HEK293T (cell line): ENCODE measurements around the gene IGSF21.

Source experiments
- CTCF ChIA-PET: fragments of 350-600 bp; formaldehyde crosslinking; extraction: SDS; loops from one replicate; lab custom pipeline; 2021; ENCODE audit warnings: antibody characterized with exemption, inconsistent platforms; lab: Yijun Ruan, JAX
- POLR2A ChIA-PET: fragments of 350-600 bp; formaldehyde crosslinking; extraction: SDS; loops from one replicate; lab custom pipeline; 2020; ENCODE audit warnings: antibody characterized with exemption, inconsistent platforms; lab: Yijun Ruan, JAX
- DNase-seq: peaks from one replicate; pipeline ENCODE4 v3.0.0; 2012; ENCODE audit warnings: mixed read lengths; ENCODE audit errors: extremely low spot score
- ARNT ChIP-seq: fragments of 450-650 bp; IDR thresholded peaks from 2 replicates; pipeline ENCODE4 v1.6.1; 2017; ENCODE audit warnings: mild to moderate bottlenecking
- BHLHE40 ChIP-seq: fragments of 450-650 bp; IDR thresholded peaks from 2 replicates; pipeline ENCODE4 v1.6.1; 2016; ENCODE audit warnings: mild to moderate bottlenecking, moderate library complexity, borderline replicate concordance
- CTBP1 ChIP-seq: fragments of 450-650 bp; IDR thresholded peaks from 2 replicates; pipeline ENCODE4 v1.6.1; 2016; ENCODE audit warnings: borderline replicate concordance
- ELF4 ChIP-seq: fragments of 450-650 bp; IDR thresholded peaks from 2 replicates; pipeline ENCODE4 v1.6.1; 2017; ENCODE audit warnings: antibody characterized with exemption
- FOXA1 ChIP-seq: fragments of 450-650 bp; IDR thresholded peaks from 2 replicates; pipeline ENCODE4 v1.6.1; 2016; ENCODE audit warnings: mild to moderate bottlenecking
- FOXK2 ChIP-seq: fragments of 450-650 bp; IDR thresholded peaks from 2 replicates; pipeline ENCODE4 v1.6.1; 2016; ENCODE audit warnings: mild to moderate bottlenecking
- FOXM1 ChIP-seq: fragments of 450-650 bp; IDR thresholded peaks from 2 replicates; pipeline ENCODE4 v1.6.1; 2017; ENCODE audit warnings: mild to moderate bottlenecking, borderline replicate concordance
- HDGF ChIP-seq: fragments of 450-650 bp; IDR thresholded peaks from 2 replicates; pipeline ENCODE4 v1.6.1; 2017; ENCODE audit warnings: antibody characterized with exemption, borderline replicate concordance
- L3MBTL2 ChIP-seq: fragments of 450-650 bp; conservative IDR thresholded peaks from 2 replicates; pipeline ENCODE4 v1.6.1; 2016; ENCODE audit warnings: mild to moderate bottlenecking
- LEF1 ChIP-seq: fragments of 450-650 bp; IDR thresholded peaks from 2 replicates; pipeline ENCODE4 v1.6.1; 2017; ENCODE audit warnings: mild to moderate bottlenecking, borderline replicate concordance
- NFRKB ChIP-seq: fragments of 450-650 bp; IDR thresholded peaks from 2 replicates; pipeline ENCODE4 v1.6.1; 2016; ENCODE audit warnings: mild to moderate bottlenecking, moderate library complexity
- SP1 ChIP-seq: fragments of 450-650 bp; IDR thresholded peaks from 2 replicates; pipeline ENCODE4 v1.6.1; 2017
- SUZ12 ChIP-seq: fragments of 450-650 bp; IDR thresholded peaks from 2 replicates; pipeline ENCODE4 v1.6.1; 2016; ENCODE audit warnings: mild to moderate bottlenecking
- TARDBP ChIP-seq: fragments of 450-650 bp; IDR thresholded peaks from 2 replicates; pipeline ENCODE4 v1.6.1; 2016
- ZNF384 ChIP-seq: fragments of 450-650 bp; IDR thresholded peaks from 2 replicates; pipeline ENCODE4 v1.6.1; 2016
- TF ChIP-seq, protein P1 (sequence below): fragments of 450-650 bp; IDR thresholded peaks from 2 replicates; pipeline ENCODE4 v1.6.1; 2016

Gene IGSF21

DNA sequence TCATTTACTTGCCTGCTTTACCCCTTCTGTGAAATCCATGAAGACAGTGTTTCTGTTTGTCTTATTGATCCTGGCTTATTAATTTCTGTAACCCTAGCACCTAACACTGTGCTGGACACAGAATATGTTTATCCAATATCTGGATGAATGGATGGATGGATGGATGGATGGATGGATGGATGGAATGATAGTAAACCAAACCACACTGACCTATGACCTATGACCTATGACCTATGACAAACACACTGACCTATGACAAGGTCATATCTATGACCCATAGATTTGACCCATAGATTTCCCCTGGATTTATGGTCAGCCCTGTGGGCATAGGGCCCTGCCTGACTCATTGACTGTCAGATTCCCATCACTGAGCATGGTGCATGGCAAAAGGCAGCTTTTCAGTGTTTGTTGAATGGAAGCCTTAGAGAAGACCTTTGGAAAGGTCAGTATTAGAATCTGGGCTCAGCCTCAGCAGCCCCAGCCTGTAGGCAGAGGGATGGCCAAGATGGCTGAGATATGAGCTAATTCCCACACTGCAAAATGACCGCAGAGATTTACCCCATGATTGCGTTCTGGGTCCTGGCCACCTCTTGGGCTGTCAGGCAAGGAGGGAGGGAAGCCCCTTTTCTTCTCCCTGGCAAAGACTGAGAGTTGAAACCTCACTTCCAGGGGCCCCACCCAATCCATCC is 24.6 kb downstream of the IGSF21 start:
- POLR2A ChIA-PET = interaction anchor here (2.1 kb wide), 1 partner anchor 12 kb away, joined by 4 read pairs; no protein-coding TSS in a partner anchor
- CTCF ChIA-PET = no interaction called here
- no peak for TF ChIP-seq LEF1
- TF ChIP-seq SUZ12 = no peak
- TF ChIP-seq CTBP1 = no peak
- TF ChIP-seq ARNT = no peak
- no peak for TF ChIP-seq FOXA1
- no peak for TF ChIP-seq L3MBTL2
- TF ChIP-seq SP1 = no peak
- no peak for TF ChIP-seq FOXK2
- no peak for TF ChIP-seq NFRKB
- DNase-seq = no peak

- ChIA-PET POLR2A (no interaction called here), CTCF (no interaction called here)
- TF ChIP-seq BHLHE40 = no peak
- no peak for TF ChIP-seq L3MBTL2
- no peak for TF ChIP-seq FOXK2
- TF ChIP-seq ELF4 = no peak
- TF ChIP-seq LEF1 = no peak
- TF ChIP-seq SUZ12 = no peak
- TF ChIP-seq ZNF384 = no peak
- no peak for TF ChIP-seq SP1
- TF ChIP-seq TARDBP = no peak
- TF ChIP-seq NFRKB = no peak
- TF ChIP-seq FOXM1 = no peak
- TF ChIP-seq FOXA1 = no peak
- no peak for TF ChIP-seq CTBP1
- no peak for TF ChIP-seq ARNT
- no peak for DNase-seq
Observed at GRCh38 chr1:18132711-18133541, 25.3 kb downstream of the IGSF21 start.

DNA sequence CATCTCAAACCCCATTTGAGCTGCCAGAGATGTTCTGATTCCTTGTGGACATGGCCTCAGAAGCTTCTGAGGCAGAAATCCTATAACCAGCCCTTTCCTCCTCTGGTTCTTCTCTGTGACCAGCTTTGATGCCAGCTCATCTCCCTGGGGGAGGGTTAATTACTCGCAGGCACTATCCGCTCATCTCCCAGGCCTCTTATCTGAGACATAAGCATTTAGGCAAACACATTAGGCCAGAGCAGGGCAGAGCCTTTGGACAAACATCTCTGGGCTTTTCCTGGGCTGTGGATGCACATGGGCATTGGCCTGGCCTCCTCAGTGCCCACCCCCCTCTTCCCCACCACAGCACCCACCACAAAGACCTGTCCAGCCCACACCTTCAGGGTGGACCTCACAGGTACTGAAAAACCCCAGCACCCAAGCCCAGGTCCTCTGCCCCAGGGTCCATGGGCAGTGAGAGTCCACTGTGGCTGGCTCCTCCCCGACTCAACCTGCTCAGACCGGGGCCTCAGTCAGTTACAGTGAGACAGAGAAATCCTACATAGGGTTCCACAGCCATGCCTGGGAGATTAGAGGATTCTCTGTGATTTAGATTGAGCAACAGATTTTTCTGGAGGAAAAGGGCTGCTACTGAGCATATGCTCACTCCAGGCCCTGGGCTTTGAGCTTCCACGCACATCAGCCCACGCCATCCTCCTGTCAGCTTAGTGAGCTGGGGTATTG is 26.9 kb downstream of the IGSF21 start:
- CTCF ChIA-PET = interaction anchor here (0.6 to 1.0 kb wide), 2 partner anchors 14 to 16 kb away, joined by 3 read pairs; no protein-coding TSS in a partner anchor
- POLR2A ChIA-PET = no interaction called here
- TF ChIP-seq BHLHE40 (no peak), ELF4 (no peak), ARNT (no peak)
- DNase-seq = no peak

GRCh38 chr1:18137759-18138345 is 30.3 kb downstream of the IGSF21 start:
- TF ChIP-seq HDGF (no peak), TARDBP (no peak), ZNF384 (no peak), FOXA1 (no peak), L3MBTL2 (no peak), BHLHE40 (no peak), ELF4 (no peak), SUZ12 (no peak), CTBP1 (no peak), ARNT (no peak), SP1 (no peak), LEF1 (no peak), FOXK2 (no peak), NFRKB (no peak), FOXM1 (no peak)
- TF ChIP-seq, protein P1, sequence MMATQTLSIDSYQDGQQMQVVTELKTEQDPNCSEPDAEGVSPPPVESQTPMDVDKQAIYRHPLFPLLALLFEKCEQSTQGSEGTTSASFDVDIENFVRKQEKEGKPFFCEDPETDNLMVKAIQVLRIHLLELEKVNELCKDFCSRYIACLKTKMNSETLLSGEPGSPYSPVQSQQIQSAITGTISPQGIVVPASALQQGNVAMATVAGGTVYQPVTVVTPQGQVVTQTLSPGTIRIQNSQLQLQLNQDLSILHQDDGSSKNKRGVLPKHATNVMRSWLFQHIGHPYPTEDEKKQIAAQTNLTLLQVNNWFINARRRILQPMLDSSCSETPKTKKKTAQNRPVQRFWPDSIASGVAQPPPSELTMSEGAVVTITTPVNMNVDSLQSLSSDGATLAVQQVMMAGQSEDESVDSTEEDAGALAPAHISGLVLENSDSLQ = no peak
- CTCF ChIA-PET = no interaction called here
- no peak for DNase-seq
- POLR2A ChIA-PET = no interaction called here

GRCh38 chr1:18139198-18139981 is 31.8 kb downstream of the IGSF21 start:
- CTCF ChIA-PET = interaction anchor here (0.6 kb wide), 1 partner anchor 24 kb away, joined by 3 read pairs; no protein-coding TSS in a partner anchor
- POLR2A ChIA-PET = no interaction called here
- TF ChIP-seq HDGF (no peak), ZNF384 (no peak), L3MBTL2 (no peak), BHLHE40 (no peak), FOXK2 (no peak), NFRKB (no peak), LEF1 (no peak)
- peak; percentile 15 for DNase-seq

GRCh38 chr1:18140411-18140810 is 32.8 kb downstream of the IGSF21 start:
- no peak for DNase-seq
- ChIA-PET POLR2A (no interaction called here), CTCF (no interaction called here)
- TF ChIP-seq FOXM1 (no peak), SUZ12 (no peak), ARNT (no peak), CTBP1 (no peak)
